WTC11 (cell line): ENCODE data around the gene RIN1. TPM values are rescaled to one million over a fixed set of nuclear protein-coding genes. Genes with fewer than 3 reads are reported as not detected.

ENCODE experiments used
- ATAC-seq: fragments of 200-7000 bp; cut with Tn5 transposase; 2 replicates; pipeline ENCODE4 v1.10.0; 2021; ENCODE audit warnings: mild to moderate bottlenecking, moderate library complexity
- CTCF ChIA-PET: fragments of 300-600 bp; sonication (Branson Sonifier 250); formaldehyde crosslinking; loops from one replicate; lab custom pipeline; 2021; ENCODE audit warnings: antibody characterized with exemption; lab: Charles Lee
- POLR2A ChIA-PET: fragments of 350-600 bp; sonication (Branson Sonifier 250); formaldehyde crosslinking; loops from one replicate; lab custom pipeline; 2021; ENCODE audit warnings: antibody characterized with exemption; lab: Charles Lee
- DNase-seq: peaks from one replicate; pipeline ENCODE4 v3.0.0; 2021; ENCODE audit warnings: low spot score
- H3K27ac Mint-ChIP-seq: 2 replicates; pipeline ENCODE4 v1.8.0; 2021; ENCODE audit warnings: mixed read lengths
- H3K27me3 Mint-ChIP-seq: 2 replicates; pipeline ENCODE4 v1.8.0; 2021; ENCODE audit warnings: low read depth, mild to moderate bottlenecking, moderate library complexity, mixed read lengths
- H3K36me3 Mint-ChIP-seq: 2 replicates; pipeline ENCODE4 v1.8.0; 2021; ENCODE audit warnings: mixed read lengths
- H3K4me1 Mint-ChIP-seq: 2 replicates; pipeline ENCODE4 v1.8.0; 2022; ENCODE audit warnings: mixed read lengths
- H3K4me3 Mint-ChIP-seq: 2 replicates; pipeline ENCODE4 v1.8.0; 2021; ENCODE audit warnings: mild to moderate bottlenecking, moderate library complexity, mixed read lengths
- H3K9me3 Mint-ChIP-seq: 2 replicates; pipeline ENCODE4 v1.8.0; 2021; ENCODE audit warnings: mixed read lengths
- AFF4 ChIP-seq: sonication (generic); formaldehyde crosslinking; IDR thresholded peaks from 2 replicates; pipeline ENCODE4 v1.8.1; 2023; ENCODE audit warnings: mild to moderate bottlenecking, missing genetic modification reagents, borderline replicate concordance
- ATF1 ChIP-seq: sonication (generic); formaldehyde crosslinking; IDR thresholded peaks from 2 replicates; pipeline ENCODE4 v1.8.1; 2023; ENCODE audit warnings: mild to moderate bottlenecking, moderate library complexity, missing genetic modification reagents
- ATF6 ChIP-seq: sonication (generic); formaldehyde crosslinking; IDR thresholded peaks from 2 replicates; pipeline ENCODE4 v1.8.1; 2023; ENCODE audit warnings: mild to moderate bottlenecking, missing genetic modification reagents
- GTF2I ChIP-seq: fragments of 250-450 bp; sonication (Bioruptor Pico); conservative IDR thresholded peaks from 2 replicates; pipeline ENCODE4 v1.4.0; 2021; ENCODE audit warnings: mild to moderate bottlenecking
- HMGA2 ChIP-seq: fragments of 250-450 bp; sonication (Bioruptor Pico); IDR thresholded peaks from 2 replicates; pipeline ENCODE4 v1.4.0; 2021; ENCODE audit warnings: mild to moderate bottlenecking, moderate library complexity
- IRF1 ChIP-seq: sonication (generic); formaldehyde crosslinking; IDR thresholded peaks from 2 replicates; pipeline ENCODE4 v1.8.0; 2023; ENCODE audit warnings: missing genetic modification reagents
- IRF2 ChIP-seq: sonication (generic); formaldehyde crosslinking; IDR thresholded peaks from 2 replicates; pipeline ENCODE4 v1.8.0; 2022; ENCODE audit warnings: low read depth, missing genetic modification reagents, borderline replicate concordance
- MXD4 ChIP-seq: fragments of 250-450 bp; sonication (Bioruptor Pico); IDR thresholded peaks from 2 replicates; pipeline ENCODE4 v1.8.0; 2021; ENCODE audit warnings: mild to moderate bottlenecking, moderate library complexity, borderline replicate concordance
- NFATC4 ChIP-seq: fragments of 250-450 bp; sonication (Bioruptor Pico); IDR thresholded peaks from 2 replicates; pipeline ENCODE4 v1.9.0; 2021; ENCODE audit warnings: mild to moderate bottlenecking
- NFE2L1 ChIP-seq: sonication (generic); formaldehyde crosslinking; IDR thresholded peaks from 2 replicates; pipeline ENCODE4 v1.8.1; 2023; ENCODE audit warnings: missing genetic modification reagents
- NFYB ChIP-seq: sonication (generic); formaldehyde crosslinking; conservative IDR thresholded peaks from 2 replicates; pipeline ENCODE4 v1.8.0; 2022; ENCODE audit warnings: low read depth, missing genetic modification reagents
- OVOL2 ChIP-seq: fragments of 250-450 bp; sonication (Bioruptor Pico); IDR thresholded peaks from 2 replicates; pipeline ENCODE4 v1.9.0; 2021; ENCODE audit warnings: mild to moderate bottlenecking, borderline replicate concordance
- TCF7 ChIP-seq: sonication (generic); formaldehyde crosslinking; IDR thresholded peaks from 2 replicates; pipeline ENCODE4 v1.8.0; 2022; ENCODE audit warnings: mild to moderate bottlenecking, low read depth, missing genetic modification reagents, moderate library complexity
- TEAD1 ChIP-seq: sonication (generic); formaldehyde crosslinking; IDR thresholded peaks from 2 replicates; pipeline ENCODE4 v1.8.0; 2022; ENCODE audit warnings: mild to moderate bottlenecking, missing genetic modification reagents
- ZNF121 ChIP-seq: sonication (generic); formaldehyde crosslinking; IDR thresholded peaks from 2 replicates; pipeline ENCODE4 v1.8.0; 2023; ENCODE audit warnings: missing genetic modification reagents
- ZNF138 ChIP-seq: sonication (generic); formaldehyde crosslinking; conservative IDR thresholded peaks from 2 replicates; pipeline ENCODE4 v1.8.1; 2022; ENCODE audit warnings: mild to moderate bottlenecking, moderate library complexity, missing genetic modification reagents
- ZNF396 ChIP-seq: fragments of 250-450 bp; sonication (Bioruptor Pico); IDR thresholded peaks from 2 replicates; pipeline ENCODE4 v1.8.0; 2021; ENCODE audit warnings: mild to moderate bottlenecking, moderate library complexity, borderline replicate concordance
- ZNF425 ChIP-seq: fragments of 250-450 bp; sonication (Bioruptor Pico); conservative IDR thresholded peaks from 2 replicates; pipeline ENCODE4 v1.9.0; 2021; ENCODE audit warnings: mild to moderate bottlenecking
- ZSCAN18 ChIP-seq: fragments of 250-450 bp; sonication (Bioruptor Pico); IDR thresholded peaks from 2 replicates; pipeline ENCODE4 v2.1.2; 2022; ENCODE audit warnings: mild to moderate bottlenecking, moderate library complexity
- total RNA-seq: library from RNA; stranded (reverse); gene quantifications from 3 replicates; pipeline ENCODE4 v1.2.3, GENCODE V29; 2021
- TF ChIP-seq, protein P1 (sequence below): sonication (generic); formaldehyde crosslinking; IDR thresholded peaks from 2 replicates; pipeline ENCODE4 v1.8.1; 2022; ENCODE audit warnings: missing genetic modification reagents, borderline replicate concordance
- TF ChIP-seq, protein P2 (sequence below): sonication (generic); formaldehyde crosslinking; IDR thresholded peaks from 2 replicates; pipeline ENCODE4 v1.8.1; 2022; ENCODE audit warnings: low read depth, mild to moderate bottlenecking, moderate library complexity, missing genetic modification reagents, borderline replicate concordance

The RIN1 gene
- total RNA-seq, 1 experiment from 2014 or later, result 5.0 TPM

GRCh38 chr11:66285250-66285947 lies 50.8 kb downstream of the RIN1 start:
- H3K27ac Mint-ChIP-seq, result no peak overlapping the region
- H3K36me3 Mint-ChIP-seq, result no peaks in the 10 kb centered on the region
- DNase-seq, result no peak
- H3K4me1 Mint-ChIP-seq, result peaks cover 24% of the 10 kb centered on the region
- no peak overlapping the region for H3K4me3 Mint-ChIP-seq
- peaks cover 19% of the 10 kb centered on the region for H3K27me3 Mint-ChIP-seq
- POLR2A ChIA-PET, result no interaction called here
- no peak for TF ChIP-seq ATF1 (CRISPR knock-in tag)
- no peak for TF ChIP-seq AFF4 (CRISPR knock-in tag)
- no peak for TF ChIP-seq ZSCAN18 (CRISPR knock-in tag)
- no peak for TF ChIP-seq GTF2I (CRISPR knock-in tag)
- no peak for TF ChIP-seq MXD4 (CRISPR knock-in tag)
- no peak for TF ChIP-seq TCF7 (CRISPR knock-in tag)
- no peak for TF ChIP-seq IRF2
- TF ChIP-seq OVOL2 (CRISPR knock-in tag), result no peak
- TF ChIP-seq TEAD1 (CRISPR knock-in tag), result no peak
- TF ChIP-seq HMGA2 (CRISPR knock-in tag), result no peak
- no peak for TF ChIP-seq NFE2L1
- TF ChIP-seq, protein P1, sequence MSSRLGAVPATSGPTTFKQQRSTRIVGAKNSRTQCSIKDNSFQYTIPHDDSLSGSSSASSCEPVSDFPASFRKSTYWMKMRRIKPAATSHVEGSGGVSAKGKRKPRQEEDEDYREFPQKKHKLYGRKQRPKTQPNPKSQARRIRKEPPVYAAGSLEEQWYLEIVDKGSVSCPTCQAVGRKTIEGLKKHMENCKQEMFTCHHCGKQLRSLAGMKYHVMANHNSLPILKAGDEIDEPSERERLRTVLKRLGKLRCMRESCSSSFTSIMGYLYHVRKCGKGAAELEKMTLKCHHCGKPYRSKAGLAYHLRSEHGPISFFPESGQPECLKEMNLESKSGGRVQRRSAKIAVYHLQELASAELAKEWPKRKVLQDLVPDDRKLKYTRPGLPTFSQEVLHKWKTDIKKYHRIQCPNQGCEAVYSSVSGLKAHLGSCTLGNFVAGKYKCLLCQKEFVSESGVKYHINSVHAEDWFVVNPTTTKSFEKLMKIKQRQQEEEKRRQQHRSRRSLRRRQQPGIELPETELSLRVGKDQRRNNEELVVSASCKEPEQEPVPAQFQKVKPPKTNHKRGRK (CRISPR knock-in tag), result no peak
- no peak for TF ChIP-seq NFATC4 (CRISPR knock-in tag)
- no peaks in the 10 kb centered on the region for H3K9me3 Mint-ChIP-seq
- CTCF ChIA-PET, result no interaction called here
- ATAC-seq, result no peak

- Mint-ChIP-seq H3K27ac (no peak overlapping the region), H3K9me3 (no peaks in the 10 kb centered on the region), H3K27me3 (peaks cover 18% of the 10 kb centered on the region), H3K4me1 (peaks cover 18% of the 10 kb centered on the region), H3K36me3 (no peaks in the 10 kb centered on the region), H3K4me3 (no peak overlapping the region)
- ATAC-seq (no peak), DNase-seq (no peak)
- TF ChIP-seq, protein P2, sequence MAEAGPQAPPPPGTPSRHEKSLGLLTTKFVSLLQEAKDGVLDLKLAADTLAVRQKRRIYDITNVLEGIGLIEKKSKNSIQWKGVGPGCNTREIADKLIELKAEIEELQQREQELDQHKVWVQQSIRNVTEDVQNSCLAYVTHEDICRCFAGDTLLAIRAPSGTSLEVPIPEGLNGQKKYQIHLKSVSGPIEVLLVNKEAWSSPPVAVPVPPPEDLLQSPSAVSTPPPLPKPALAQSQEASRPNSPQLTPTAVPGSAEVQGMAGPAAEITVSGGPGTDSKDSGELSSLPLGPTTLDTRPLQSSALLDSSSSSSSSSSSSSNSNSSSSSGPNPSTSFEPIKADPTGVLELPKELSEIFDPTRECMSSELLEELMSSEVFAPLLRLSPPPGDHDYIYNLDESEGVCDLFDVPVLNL (CRISPR knock-in tag), result no peak
- TF ChIP-seq MXD4 (CRISPR knock-in tag), result no peak
- TF ChIP-seq ZNF425, result no peak
- TF ChIP-seq IRF1 (CRISPR knock-in tag), result no peak
- TF ChIP-seq ZNF396, result no peak
- TF ChIP-seq NFYB, result no peak
- no peak for TF ChIP-seq ATF6
- TF ChIP-seq ZNF121 (CRISPR knock-in tag), result no peak
- no peak for TF ChIP-seq ZNF138 (CRISPR knock-in tag)
- CTCF ChIA-PET, result no interaction called here
- POLR2A ChIA-PET, result interaction anchor here (0.7 kb wide), 1 partner anchor 134 kb away, joined by 3 read pairs; no protein-coding TSS in a partner anchor
Observed at GRCh38 chr11:66284526-66285078, 51.6 kb downstream of the RIN1 start.
